HG03066 (cell line): ENCODE measurements around the gene MGAT1.
A peak's percentile ranks its signal among the peaks of the same experiment; 100 is the strongest.

Experiments used
- ATAC-seq: cut with Tn5 transposase; IDR thresholded peaks from one replicate; pipeline ENCODE4 v1.9.1; 2021; ENCODE audit warnings: low read depth; ENCODE audit not compliant: unreplicated experiment

MGAT1 gene

GRCh38 chr5:180824630-180825476 lies 22.2 kb upstream of the MGAT1 start:
- ATAC-seq: no peak

- no peak for ATAC-seq
Observed at GRCh38 chr5:180823940-180824629, 21.5 kb upstream of the MGAT1 start.

- ATAC-seq: no peak
Observed at GRCh38 chr5:180823346-180823745, 20.7 kb upstream of the MGAT1 start.

- no peak for ATAC-seq
Observed at GRCh38 chr5:180821538-180821937, 18.9 kb upstream of the MGAT1 start.

GRCh38 chr5:180820788-180821321 lies 18.2 kb upstream of the MGAT1 start:
- ATAC-seq: peak; percentile 88

GRCh38 chr5:180818677-180819341 lies 16.2 kb upstream of the MGAT1 start:
- no peak for ATAC-seq

GRCh38 chr5:180817893-180818674 lies 15.5 kb upstream of the MGAT1 start:
- no peak for ATAC-seq

- ATAC-seq: no peak
Observed at GRCh38 chr5:180816608-180817534, 14.3 kb upstream of the MGAT1 start.

GRCh38 chr5:180815293-180815917 lies 12.8 kb upstream of the MGAT1 start:
- no peak for ATAC-seq

- no peak for ATAC-seq
Observed at GRCh38 chr5:180813420-180813819, 10.8 kb upstream of the MGAT1 start.

- no peak for ATAC-seq
Observed at GRCh38 chr5:180811623-180812124, 9.1 kb upstream of the MGAT1 start.

- ATAC-seq: no peak
Observed at GRCh38 chr5:180810959-180811622, 8.5 kb upstream of the MGAT1 start.

GRCh38 chr5:180810210-180810958 lies 7.8 kb upstream of the MGAT1 start:
- ATAC-seq: peak; percentile 60

- ATAC-seq: peak; percentile 59
Observed at GRCh38 chr5:180809403-180810209, 7.0 kb upstream of the MGAT1 start.

GRCh38 chr5:180808461-180809000 lies 5.9 kb upstream of the MGAT1 start:
- ATAC-seq: no peak

GRCh38 chr5:180807654-180808414 lies 5.2 kb upstream of the MGAT1 start:
- ATAC-seq: no peak
